Measurements from ENCODE around the gene DMBX1. TPM values are rescaled to one million over a fixed set of nuclear protein-coding genes. Genes with fewer than 3 reads are reported as not detected.
A peak's percentile ranks its signal among the peaks of the same experiment; 100 is the strongest.

Gene DMBX1
- not detected for total RNA-seq

- WGBS = 2% methylated on average over 33 of the region's 74 CpGs
- no peaks in the 10 kb centered on the region for H3K9me3 ChIP-seq
- no peak within 1 kb of the TSS for H3K27ac ChIP-seq (replicated peaks in 1 of 4)
- DNase-seq (ENCODE audit: extremely low spot score) = no peak
- peak within 1 kb of the TSS; percentile 41 to 54 (median 48) for H3K4me3 ChIP-seq
- TF ChIP-seq CTCF (IDR thresholded peaks at IDR 0.05) (no peak), POLR2A (IDR thresholded peaks at IDR 0.05; ENCODE audit: low read depth) (no peak), EP300 (IDR thresholded peaks at IDR 0.05) (no peak), POLR2AphosphoS5 (IDR thresholded peaks at IDR 0.05) (no peak)
- peaks cover 4 to 100% (median 79%) of the 10 kb centered on the region in 4 donors for H3K27me3 ChIP-seq
- H3K36me3 ChIP-seq = no peaks in the 10 kb centered on the region
- peaks cover 15 to 43% (median 28%) of the 10 kb centered on the region in 4 donors for H3K4me1 ChIP-seq
- intact Hi-C loops (cut with DNase I) = no loop called here
Measured at GRCh38 chr1:46489638-46490405, at the start of gene DMBX1. Gene DMBX1, plus strand, starts transcription at chr1:46489836. Its CDS starts 17,175 bp downstream, at chr1:46507011.

DNA sequence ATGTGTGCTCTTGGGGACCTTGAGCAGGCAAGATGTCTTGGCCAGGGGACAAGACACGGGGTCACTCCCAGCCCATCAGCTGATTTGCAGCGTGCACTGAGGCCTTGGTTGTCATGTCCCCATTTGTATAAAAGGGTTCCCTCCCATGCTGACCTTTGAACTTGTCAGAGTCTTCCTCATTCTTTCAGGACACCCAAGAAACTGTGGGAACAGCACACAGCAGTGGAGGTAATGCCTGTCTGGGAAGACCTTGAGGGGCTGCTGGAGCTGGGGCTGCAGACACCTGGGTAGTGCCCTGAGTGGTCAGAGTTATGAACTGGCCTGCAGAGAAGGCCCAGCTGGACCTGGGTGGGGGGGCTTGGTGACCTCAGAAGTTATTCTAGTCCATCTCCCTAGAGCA lies 49.2 kb upstream of the DMBX1 start:
- DNase-seq (ENCODE audit: extremely low spot score) = no peak
- Histone ChIP-seq H3K27me3 (peaks cover 0 to 11% (median 0%) of the 10 kb centered on the region in 4 donors), H3K9me3 (no peaks in the 10 kb centered on the region), H3K4me1 (peaks cover 0 to 11% (median 9%) of the 10 kb centered on the region in 4 donors), H3K4me3 (no peak overlapping the region), H3K27ac (replicated peaks in 1 of 4) (no peak overlapping the region), H3K36me3 (no peaks in the 10 kb centered on the region)
- 93% methylated on average over 2 of the region's 2 CpGs for WGBS
- intact Hi-C loops (cut with DNase I) = no loop called here
- TF ChIP-seq POLR2A (IDR thresholded peaks at IDR 0.05; ENCODE audit: low read depth) = no peak
- TF ChIP-seq POLR2AphosphoS5 (IDR thresholded peaks at IDR 0.05) = no peak
- TF ChIP-seq EP300 (IDR thresholded peaks at IDR 0.05) = no peak
- no peak for TF ChIP-seq CTCF (IDR thresholded peaks at IDR 0.05)

DNA sequence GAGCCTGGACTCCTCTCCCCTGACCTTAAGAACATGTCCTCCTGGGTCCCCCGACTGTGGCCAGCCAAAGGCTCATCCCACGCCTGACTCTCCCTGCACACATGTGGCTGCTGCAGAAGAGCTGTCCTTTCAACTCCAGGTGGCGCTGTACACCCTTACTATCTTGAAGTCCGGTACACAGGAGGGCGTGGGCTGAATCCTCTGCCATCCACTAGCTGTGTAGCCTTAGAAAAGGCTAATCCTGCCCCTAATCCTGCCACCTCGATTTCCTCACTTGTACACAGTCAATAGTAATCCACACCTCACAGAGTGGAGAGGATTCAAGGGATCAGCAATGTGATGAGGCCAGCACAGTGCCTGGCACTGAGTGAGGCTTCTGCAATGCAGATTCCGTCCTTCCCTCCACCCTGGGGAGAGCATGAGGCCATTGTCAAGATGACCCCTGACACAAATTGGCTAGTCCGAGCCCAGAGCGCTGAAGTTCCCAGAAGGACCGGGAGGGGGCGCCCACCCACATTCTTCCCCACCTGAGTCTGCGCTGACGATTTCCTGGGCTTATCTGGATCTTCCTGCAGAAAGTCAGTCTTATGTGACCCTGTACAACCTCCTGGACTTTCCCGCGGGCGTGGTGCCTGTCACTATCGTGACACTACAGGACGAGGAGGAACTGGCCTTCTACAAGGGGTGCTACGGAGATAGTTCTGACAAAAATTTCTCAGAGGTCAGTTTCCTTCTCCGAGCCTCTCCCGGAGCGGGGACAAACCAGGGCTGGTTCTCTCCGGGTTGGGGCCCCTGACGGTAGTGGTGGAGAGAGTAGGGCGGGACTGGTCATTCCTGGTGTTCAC lies 47.1 kb upstream of the DMBX1 start:
- Histone ChIP-seq H3K36me3 (no peaks in the 10 kb centered on the region), H3K27ac (replicated peaks in 1 of 4) (no peak overlapping the region), H3K9me3 (no peaks in the 10 kb centered on the region), H3K27me3 (peaks cover 0 to 24% (median 5%) of the 10 kb centered on the region in 4 donors), H3K4me3 (peak overlapping the region; percentile 42 to 53 (median 44)), H3K4me1 (peaks cover 0 to 15% (median 13%) of the 10 kb centered on the region in 4 donors)
- 11% methylated on average over 23 of the region's 25 CpGs for WGBS
- intact Hi-C loops (cut with DNase I) = no loop called here
- no peak for TF ChIP-seq POLR2AphosphoS5 (IDR thresholded peaks at IDR 0.05)
- TF ChIP-seq CTCF (IDR thresholded peaks at IDR 0.05) = peak; percentile 81 to 93 (median 91)
- DNase-seq (ENCODE audit: extremely low spot score) = peak; percentile 95

DNA sequence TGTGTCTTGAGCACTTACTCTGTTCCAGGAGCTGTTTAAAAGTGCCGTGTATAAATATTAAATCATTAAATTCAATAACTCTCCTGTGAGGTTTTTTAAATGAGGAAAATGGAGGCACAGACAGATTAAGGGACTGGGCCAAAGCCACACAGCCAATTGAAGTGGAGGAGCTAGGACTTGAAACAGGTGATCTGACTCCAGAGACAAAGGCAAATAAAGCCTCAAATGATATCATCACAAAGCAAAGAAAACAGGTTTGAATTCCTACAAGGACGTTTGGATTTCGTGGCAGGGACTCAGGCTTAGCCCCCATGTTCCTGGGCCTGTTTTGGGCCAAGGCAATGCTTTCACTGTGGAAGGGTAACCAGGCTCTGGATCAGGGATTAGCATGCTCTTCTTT lies 45.2 kb upstream of the DMBX1 start:
- Histone ChIP-seq H3K9me3 (no peaks in the 10 kb centered on the region), H3K27ac (replicated peaks in 1 of 4) (no peak overlapping the region), H3K4me1 (peaks cover 4 to 27% (median 25%) of the 10 kb centered on the region in 4 donors), H3K27me3 (peaks cover 0 to 37% (median 13%) of the 10 kb centered on the region in 4 donors), H3K4me3 (no peak overlapping the region), H3K36me3 (no peaks in the 10 kb centered on the region)
- DNase-seq (ENCODE audit: extremely low spot score) = no peak
- TF ChIP-seq POLR2AphosphoS5 (IDR thresholded peaks at IDR 0.05) = no peak
- intact Hi-C loops (cut with DNase I) = no loop called here
- WGBS = 93% methylated on average over 3 of the region's 3 CpGs

DNA sequence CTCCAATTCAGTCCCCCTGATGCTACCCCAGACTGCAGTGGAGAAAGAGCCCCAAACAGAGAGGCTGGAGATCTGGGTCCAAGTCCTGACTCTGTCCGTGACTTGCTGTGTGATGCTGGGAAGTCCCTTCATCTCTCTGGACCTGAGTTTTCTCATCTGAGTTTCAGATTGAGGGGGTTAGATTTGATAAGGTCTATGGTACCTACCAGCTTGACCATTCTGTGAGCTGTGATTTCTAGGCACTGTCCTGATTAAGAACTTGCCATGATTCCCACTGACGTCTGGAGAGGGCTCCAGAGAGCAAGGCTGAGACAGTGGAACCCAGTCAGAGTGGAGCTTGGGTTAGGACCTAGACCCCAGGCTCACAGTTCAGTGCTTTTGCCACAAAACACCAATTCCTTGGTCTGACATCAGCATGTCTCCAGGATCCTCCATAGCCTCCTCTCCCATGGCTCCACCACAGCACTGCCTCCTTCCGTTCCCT lies 43.8 kb upstream of the DMBX1 start:
- intact Hi-C loops (cut with DNase I) = loop anchor here (2.0 kb wide), 1 partner anchor 279 kb away; no protein-coding TSS in a partner anchor
- no peaks in the 10 kb centered on the region for H3K9me3 ChIP-seq
- H3K27ac ChIP-seq (replicated peaks in 1 of 4) = no peak overlapping the region
- peaks cover 0 to 50% (median 15%) of the 10 kb centered on the region in 4 donors for H3K27me3 ChIP-seq
- H3K4me1 ChIP-seq = peaks cover 4 to 27% (median 25%) of the 10 kb centered on the region in 4 donors
- WGBS = 66% methylated on average over 3 of the region's 3 CpGs
- DNase-seq (ENCODE audit: extremely low spot score) = no peak
- H3K36me3 ChIP-seq = no peaks in the 10 kb centered on the region
- no peak overlapping the region for H3K4me3 ChIP-seq
- TF ChIP-seq POLR2AphosphoS5 (IDR thresholded peaks at IDR 0.05) = no peak
- no peak for TF ChIP-seq CTCF (IDR thresholded peaks at IDR 0.05)
- no peak for TF ChIP-seq EP300 (IDR thresholded peaks at IDR 0.05)
- TF ChIP-seq POLR2A (IDR thresholded peaks at IDR 0.05; ENCODE audit: low read depth) = no peak
